Measurements from ENCODE around the gene OXLD1.

The OXLD1 gene

DNA sequence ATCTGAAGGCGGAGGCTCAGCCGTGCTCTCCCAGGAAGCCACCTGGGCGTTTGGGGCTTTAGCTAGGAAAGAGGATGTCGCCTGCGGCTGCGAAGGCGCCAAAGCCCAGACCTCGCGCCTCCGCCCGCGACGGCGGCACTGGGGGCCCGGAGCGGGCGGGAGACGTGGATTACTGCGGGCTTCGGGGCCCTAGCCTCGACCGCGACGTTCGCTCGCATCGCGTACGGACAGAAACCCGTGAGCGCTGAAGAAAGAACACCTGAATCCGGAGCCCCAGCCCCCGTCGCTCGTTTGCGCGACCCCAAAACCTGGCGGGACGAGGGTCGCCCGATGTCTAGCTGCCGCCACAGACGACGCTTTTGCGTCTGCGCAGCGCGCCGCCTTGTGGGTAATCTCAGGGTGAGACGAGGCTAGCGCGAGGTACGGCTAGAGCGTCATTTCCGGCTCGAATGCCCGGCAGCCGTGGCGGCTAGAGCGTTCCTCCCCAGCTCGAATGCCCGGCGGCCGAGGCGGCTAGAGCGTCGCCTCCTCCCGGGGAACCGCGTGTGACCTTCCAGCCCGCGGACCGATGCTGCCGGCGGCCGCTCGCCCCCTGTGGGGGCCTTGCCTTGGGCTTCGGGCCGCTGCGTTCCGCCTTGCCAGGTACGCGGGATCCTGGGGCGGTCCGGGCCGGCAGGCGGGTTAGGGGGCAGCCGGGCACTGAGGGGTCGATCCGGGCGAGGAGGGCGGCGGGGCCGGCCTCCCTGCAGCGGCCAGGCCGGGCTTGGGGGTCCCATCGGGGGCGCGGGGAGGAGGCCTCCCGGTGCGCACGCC lies 36.7 kb upstream of the OXLD1 start, which contains the start of gene MRPL12:
Gene MRPL12, plus strand, starts transcription at position 434 of the 813 bp plus-strand sequence. Its CDS starts 135 bp downstream, at position 569.
- DNase-seq (ENCODE audit: insufficient read length, low spot score) (peak; percentile 95), FAIRE-seq (peak; percentile 97)

DNA sequence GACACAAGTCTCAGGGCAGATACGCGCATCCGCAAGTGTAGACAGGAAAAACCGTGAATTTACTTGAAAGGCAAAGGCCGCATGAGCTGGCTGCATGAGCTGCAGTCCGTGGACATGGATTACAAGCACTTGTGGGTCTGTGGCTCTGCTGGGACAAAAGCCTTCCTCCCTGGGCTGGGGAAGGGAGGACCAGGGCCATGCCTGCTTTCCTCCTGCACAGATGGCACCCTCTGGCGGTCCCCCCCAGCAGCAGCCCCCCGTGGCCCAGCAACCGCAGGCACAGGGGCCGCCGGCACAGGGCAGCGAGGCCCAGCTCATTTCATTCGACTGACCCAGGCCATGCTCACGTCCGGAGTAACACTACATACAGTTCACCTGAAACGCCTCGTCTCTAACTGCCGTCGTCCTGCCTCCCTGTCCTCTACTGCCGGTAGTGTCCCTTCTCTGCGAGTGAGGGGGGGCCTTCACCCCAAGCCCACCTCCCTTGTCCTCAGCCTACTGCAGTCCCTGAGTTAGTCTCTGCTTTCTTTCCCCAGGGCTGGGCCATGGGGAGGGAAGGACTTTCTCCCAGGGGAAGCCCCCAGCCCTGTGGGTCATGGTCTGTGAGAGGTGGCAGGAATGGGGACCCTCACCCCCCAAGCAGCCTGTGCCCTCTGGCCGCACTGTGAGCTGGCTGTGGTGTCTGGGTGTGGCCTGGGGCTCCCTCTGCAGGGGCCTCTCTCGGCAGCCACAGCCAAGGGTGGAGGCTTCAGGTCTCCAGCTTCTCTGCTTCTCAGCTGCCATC lies 35.1 kb upstream of the OXLD1 start:
- DNase-seq (ENCODE audit: insufficient read length, low spot score) (no peak), FAIRE-seq (no peak)

DNA sequence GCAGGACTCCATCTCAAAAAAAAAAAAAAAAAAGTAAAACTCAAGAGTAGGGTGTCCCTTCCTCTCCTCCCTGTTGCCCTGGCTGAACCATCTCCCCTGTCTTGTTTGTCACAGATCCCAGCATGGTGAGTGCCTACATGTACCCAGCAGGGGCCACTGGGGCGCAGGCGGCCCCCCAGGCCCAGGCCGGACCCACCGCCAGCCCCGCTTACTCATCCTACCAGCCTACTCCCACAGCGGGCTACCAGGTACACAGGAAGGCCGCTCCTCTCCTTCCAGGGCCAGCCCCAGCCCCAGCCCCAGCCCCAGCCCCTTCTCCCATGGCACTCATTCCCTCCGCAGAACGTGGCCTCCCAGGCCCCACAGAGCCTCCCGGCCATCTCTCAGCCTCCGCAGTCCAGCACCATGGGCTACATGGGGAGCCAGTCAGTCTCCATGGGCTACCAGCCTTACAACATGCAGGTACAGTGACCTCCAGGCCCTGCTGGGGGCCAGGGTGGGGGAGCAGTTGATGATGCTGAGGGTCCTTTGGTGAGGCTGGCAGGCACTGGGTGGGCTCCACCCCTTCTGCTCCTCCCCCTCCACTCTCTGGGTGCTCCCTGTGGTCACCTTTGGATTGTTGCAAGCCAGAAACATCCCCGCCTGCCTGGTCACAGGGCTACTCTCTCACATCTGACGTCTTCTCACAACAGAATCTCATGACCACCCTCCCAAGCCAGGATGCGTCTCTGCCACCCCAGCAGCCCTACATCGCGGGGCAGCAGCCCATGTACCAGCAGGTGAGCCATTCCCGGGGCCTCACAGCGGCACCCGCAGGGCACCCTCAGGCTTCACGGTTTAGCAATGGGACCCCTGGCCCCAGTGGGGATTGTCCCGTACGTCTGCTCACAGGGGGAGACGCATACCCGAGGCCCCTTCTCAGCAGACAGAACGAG lies 34.2 kb upstream of the OXLD1 start:
- DNase-seq (ENCODE audit: insufficient read length, low spot score) = no peak
- no peak for FAIRE-seq

DNA sequence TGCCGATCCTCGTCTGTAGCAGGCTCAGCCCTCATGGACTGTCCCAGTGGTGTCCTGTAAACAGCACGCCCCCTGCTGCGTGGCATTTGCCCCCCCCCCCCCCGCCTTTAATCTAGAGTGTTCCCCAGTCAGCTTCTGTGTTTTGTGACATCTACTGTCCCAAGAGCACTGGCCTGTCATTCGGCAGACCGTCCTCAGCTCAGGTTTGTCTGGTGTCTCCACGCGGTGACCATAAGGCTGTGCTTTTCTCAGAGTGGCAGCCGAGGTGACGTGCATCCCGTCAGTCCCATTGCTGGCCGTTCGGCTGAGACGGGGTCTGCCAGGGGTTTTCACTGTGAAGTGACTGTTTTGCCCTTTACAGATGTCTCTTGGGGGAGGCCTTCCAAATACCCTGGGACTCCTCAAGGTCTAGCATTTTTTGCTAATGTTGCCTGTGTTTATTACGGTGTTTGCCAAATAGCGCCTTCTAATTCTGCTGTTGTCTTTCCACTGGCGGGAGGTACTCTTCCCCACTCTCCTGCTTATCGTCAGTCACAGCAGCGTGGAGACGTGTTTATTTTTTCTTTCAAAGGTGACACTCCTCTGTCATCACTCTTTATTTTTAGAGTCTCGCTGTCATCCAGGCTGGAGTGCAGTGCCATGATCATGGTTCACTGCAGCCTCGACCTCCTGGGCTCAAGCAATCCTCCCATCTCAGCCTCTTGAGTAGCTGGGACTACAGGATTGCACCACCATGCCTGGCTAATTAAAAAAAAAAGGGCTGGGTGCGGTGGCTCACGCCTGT lies 31.0 kb upstream of the OXLD1 start:
- FAIRE-seq = peak; percentile 33
- no peak for DNase-seq (ENCODE audit: insufficient read length, low spot score)

DNA sequence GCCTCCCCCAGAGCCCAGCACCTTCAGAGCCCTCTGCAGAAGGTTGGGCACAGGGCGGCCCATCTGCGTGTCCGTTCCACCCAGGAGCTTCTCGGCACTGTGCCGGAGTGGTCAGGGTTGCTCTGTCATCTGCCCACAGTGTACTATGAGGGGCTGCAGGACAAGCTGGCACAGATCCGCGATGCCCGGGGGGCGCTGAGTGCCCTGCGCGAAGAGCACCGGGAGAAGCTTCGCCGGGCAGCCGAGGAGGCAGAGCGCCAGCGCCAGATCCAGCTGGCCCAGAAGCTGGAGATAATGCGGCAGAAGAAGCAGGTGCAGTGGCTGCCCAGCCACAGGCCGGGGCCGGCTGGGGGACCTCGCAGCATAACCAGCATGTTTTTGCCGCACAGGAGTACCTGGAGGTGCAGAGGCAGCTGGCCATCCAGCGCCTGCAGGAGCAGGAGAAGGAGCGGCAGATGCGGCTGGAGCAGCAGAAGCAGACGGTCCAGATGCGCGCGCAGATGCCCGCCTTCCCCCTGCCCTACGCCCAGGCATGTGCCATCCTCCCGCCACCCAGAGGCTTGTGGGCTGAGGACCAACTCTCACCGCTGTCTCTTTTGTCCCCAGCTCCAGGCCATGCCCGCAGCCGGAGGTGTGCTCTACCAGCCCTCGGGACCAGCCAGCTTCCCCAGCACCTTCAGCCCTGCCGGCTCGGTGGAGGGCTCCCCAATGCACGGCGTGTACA lies 30.0 kb upstream of the OXLD1 start:
- FAIRE-seq = no peak
- DNase-seq (ENCODE audit: insufficient read length, low spot score) = no peak

DNA sequence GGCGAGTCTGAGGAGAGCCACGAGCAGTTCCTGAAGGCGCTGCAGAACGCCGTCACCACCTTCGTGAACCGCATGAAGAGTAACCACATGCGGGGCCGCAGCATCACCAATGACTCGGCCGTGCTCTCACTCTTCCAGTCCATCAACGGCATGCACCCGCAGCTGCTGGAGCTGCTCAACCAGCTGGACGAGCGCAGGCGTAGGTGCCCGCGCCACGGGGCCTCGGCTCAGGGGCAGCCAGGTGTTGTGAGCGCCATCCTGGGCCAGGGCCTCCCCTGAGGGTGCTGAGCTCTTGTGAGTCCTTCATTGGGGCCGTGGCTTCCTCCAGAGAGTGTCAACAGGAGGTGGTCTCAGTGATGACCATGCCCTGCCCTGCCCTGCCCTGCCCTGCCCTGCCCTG lies 29.4 kb upstream of the OXLD1 start:
- FAIRE-seq (no peak), DNase-seq (ENCODE audit: insufficient read length, low spot score) (no peak)

DNA sequence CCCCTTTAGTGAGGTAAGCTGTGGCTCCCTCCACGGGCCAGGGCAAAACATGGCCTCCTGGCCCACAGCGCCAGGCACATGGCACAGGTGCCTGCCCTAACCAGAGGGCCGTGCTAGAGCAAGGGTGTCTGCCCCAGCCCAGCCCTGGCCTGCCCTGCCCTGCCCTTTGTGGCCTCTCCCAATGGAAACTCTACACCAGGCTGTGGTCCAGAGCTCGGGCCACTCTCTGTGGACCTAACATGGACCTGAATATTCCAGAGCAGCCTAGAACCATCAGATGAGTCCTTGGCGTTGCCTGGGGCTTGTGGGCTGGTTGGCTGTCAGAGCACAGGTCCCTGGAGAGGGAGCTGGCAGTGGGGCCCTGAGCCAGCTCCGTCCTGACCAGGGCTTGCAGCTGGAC lies 28.8 kb upstream of the OXLD1 start:
- FAIRE-seq = no peak
- no peak for DNase-seq (ENCODE audit: insufficient read length, low spot score)

DNA sequence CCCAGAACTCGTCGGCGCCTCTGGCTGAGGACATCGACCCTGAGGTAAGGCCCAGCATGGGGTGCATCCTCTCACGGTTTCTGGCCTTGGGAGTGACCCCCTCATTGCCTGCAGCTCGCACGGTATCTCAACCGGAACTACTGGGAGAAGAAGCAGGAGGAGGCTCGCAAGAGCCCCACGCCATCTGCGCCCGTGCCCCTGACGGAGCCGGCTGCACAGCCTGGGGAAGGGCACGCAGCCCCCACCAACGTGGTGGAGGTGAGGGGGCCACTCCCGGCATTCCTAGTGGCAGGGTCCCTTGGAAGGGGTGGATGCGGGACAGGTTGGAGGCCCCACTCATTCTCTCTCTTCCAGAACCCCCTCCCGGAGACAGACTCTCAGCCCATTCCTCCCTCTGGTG lies 28.4 kb upstream of the OXLD1 start:
- DNase-seq (ENCODE audit: insufficient read length, low spot score) = no peak
- no peak for FAIRE-seq

DNA sequence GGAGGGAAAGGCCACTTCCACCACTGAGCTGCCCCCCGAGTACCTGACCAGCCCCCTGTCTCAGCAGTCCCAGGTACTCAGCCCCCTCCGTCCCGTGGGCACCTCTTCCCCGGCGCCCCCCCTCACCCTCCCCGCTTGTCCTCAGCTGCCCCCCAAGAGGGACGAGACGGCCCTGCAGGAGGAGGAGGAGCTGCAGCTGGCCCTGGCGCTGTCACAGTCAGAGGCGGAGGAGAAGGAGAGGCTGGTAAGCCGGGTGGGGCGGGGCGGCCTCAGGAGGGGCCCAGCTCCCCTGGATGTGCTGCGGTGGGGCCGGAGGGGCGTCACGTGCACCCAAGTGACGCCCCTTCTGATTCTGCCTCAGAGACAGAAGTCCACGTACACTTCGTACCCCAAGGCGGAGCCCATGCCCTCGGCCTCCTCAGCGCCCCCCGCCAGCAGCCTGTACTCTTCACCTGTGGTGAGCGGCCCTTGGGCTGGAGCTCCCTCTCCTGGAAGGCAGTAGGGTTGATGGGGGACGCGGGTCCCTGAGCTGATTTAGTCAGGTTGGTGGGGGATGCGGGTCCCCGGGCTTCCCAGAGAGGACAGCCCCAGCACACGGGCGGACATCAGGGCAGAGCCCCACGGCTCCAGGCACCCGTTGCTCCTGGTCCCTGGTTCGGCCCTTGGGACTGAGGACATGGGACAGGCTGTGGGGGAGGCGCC lies 27.3 kb upstream of the OXLD1 start:
- DNase-seq (ENCODE audit: insufficient read length, low spot score) (no peak), FAIRE-seq (no peak)

DNA sequence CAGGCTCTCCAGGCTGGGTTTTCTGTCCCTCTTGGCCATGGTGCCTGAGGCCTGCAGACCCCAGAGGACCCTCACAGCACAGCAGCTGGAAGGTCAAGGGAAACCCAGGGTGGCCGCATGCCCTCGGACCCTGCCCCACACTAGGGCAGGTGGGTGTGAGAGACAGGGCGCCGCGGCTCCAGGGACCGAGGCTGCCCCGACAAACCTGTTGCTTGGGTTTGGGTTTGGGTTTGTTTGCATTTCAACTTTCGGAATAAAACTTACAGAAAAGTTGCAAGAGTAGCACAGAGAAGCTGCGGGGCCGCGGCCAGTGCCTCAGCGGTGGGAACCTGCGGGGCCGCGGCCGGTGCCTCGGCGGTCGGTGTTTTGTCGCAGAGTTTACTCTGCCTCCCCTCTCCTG lies 25.2 kb upstream of the OXLD1 start:
- no peak for DNase-seq (ENCODE audit: insufficient read length, low spot score)
- FAIRE-seq = no peak

DNA sequence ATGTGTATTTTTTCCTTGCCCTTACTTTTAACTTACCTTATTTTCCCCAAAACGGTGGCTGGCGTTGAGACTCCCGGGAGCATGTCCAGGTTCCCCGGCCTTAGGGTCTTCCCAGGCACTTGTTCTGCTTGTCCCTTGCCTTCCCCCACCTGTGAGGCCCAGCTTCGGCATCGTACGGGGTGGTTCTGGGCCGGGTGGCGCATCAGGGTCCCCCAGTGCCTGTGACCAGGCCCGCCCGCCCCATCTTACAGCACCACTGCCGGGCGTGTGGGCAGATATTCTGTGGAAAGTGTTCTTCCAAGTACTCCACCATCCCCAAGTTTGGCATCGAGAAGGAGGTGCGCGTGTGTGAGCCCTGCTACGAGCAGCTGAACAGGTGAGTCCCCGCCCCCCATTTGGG lies 24.8 kb upstream of the OXLD1 start:
- DNase-seq (ENCODE audit: insufficient read length, low spot score) (no peak), FAIRE-seq (no peak)

DNA sequence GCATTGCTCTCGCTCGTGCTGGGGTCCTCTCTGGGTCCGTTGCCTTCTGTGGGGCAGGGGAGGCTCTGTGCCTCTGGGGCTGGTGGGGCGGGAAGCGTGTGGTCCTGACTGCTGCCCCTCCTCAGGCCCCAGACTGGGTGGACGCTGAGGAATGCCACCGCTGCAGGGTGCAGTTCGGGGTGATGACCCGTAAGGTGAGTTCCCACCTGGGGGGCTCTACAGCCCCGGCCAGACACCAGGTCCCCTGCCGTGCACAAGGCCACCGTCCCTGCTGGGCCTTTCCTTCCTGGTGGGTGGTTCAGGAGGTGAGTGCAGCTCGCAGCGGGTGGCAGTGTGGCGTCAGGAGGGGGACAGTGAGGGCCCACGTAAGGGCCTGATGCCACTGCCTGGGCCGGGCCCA lies 24.1 kb upstream of the OXLD1 start:
- FAIRE-seq = no peak
- no peak for DNase-seq (ENCODE audit: insufficient read length, low spot score)

DNA sequence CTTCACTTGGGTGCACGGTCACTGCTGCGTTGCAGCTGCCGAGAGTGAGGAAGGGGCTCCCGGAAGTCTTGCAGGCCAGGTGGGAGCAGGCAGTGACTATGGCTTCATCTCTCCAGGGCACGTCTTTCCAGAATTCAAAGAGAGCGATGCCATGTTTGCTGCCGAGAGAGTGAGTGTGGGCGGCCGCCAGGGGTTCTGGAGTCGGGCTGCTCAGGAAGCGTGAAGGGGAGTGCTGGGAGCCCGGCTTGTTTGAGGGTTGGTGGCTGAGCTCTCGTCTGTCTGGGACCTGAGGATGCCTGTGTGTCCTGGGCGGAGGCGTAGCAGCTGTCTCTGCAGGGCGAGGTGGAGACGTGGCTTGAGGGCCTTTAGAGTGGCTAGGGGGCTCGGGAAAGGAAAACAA lies 23.7 kb upstream of the OXLD1 start:
- DNase-seq (ENCODE audit: insufficient read length, low spot score) = no peak
- no peak for FAIRE-seq

DNA sequence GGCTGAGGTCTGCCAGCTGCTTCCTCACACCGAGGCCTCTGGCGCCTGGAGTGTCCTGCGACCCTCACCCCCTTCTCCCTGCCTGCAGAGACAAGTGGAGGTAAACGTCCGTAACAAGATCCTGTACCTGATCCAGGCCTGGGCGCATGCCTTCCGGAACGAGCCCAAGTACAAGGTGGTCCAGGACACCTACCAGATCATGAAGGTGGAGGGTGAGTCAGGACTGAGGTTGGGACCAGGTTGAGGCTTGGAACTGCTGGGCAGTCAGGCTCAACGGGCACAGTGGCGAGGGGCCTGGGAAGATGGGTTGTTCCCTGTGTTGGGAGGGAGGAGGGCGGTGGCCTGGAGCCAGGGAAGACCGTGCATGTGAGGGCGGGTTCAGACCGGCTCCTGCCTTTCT lies 22.2 kb upstream of the OXLD1 start:
- no peak for DNase-seq (ENCODE audit: insufficient read length, low spot score)
- no peak for FAIRE-seq

DNA sequence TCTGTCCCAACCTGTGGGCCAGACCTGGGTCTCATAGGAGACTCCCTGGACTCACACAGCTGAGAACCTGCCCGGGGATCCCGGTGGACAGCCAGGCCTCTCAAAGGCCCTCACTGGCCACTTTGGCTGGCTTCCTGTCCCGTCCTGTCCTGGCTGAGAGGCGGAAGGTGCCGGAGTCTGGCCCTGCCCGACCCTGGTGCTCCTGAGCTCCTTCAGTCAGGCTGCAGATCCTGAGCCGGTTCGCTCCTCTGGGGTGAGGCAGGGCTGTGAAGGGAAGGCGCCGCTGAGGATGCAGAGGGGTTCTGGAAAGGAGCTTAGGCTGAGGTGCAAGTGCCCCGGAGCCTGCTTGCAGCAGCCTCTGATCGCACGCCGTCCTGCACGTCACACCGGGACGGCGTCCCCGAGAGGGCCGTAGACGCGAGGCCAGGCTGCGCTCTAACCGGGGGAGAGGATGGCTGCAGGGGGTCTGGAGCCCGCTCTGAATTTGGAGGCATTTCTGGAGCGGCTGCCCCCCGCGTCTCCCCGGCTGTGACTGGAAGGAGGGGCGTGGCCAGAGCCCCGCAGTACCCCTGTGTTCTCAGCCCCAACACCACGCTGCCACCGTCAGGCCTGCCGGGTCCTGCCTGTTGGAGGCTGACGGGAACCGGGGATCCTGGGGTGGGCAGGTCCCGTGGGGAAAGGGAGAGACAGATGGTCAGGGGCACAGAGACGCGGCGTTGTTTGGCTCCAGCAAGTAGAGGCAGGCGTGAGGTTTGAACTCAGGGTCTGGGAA lies 21.6 kb upstream of the OXLD1 start:
- FAIRE-seq = no peak
- DNase-seq (ENCODE audit: insufficient read length, low spot score) = no peak

DNA sequence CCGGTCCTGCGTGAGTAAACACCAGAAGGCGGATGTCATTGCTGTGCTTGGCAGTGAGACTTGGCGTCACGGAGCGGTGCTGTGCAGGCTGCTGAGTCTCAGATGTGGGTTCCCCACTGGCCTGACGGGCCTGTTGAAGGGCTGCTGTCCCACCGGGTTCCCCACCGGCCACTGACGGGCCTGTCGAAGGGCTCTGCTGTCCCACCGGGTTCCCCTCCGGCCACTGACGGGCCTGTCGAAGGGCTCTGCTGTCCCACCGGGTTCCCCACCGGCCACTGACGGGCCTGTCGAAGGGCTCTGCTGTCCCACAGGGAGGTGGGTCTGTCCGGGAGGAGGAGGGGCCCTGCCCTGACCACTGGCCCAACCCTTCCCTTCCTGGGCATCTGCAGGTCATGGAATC lies 20.2 kb upstream of the OXLD1 start:
- DNase-seq (ENCODE audit: insufficient read length, low spot score) (no peak), FAIRE-seq (no peak)

DNA sequence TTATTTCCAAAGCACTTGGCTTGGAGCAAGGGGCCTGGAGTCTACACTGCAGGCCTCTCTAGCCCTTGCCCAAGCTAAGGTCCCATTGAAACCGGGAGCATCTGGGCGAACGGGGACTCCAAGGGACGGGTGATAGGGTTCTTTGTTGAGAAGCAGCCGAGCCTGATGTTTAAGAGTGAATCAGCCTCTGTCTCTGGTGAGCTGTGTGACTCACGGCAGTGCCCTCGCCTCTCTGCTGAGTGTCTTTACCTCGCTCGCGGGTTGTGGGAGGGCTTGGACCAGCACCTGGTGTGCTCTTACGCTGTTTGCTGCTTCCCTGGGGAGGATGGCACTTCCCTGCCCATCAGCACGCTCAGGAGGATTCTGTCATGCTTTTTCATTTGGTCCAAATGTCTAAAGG lies 18.7 kb upstream of the OXLD1 start:
- FAIRE-seq (no peak), DNase-seq (ENCODE audit: insufficient read length, low spot score) (no peak)

DNA sequence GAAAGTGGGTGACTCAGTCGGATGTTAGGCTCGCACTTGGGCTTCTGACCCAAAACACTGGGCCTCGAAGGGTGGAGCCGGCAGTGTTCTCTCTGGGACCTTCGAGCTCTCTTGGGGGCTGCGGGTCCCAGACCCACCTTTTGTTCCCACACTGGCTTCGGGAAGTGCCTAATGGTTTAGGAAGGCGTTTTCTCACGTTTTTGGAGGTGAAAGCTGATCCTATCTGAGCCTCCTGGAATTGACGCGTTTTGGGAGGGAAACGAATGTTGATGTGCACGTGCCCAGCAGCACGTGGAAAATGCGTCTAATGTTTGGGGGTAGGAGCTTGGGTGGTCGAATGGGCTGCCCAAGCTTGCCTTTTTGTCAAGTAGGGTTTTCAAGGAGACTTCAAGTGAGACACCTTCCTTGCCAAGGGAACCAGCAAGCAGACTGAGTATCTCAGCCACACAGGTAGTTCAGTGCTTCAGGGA lies 18.1 kb upstream of the OXLD1 start:
- no peak for FAIRE-seq

More for the DNA sequence above, 18.1 kb upstream of the OXLD1 start:
- no peak for DNase-seq (ENCODE audit: insufficient read length, low spot score)

All from HTR-8/SVneo (cell line).